HL-60 (cell line): ENCODE measurements around the gene C10orf143.

Experiments used
- DNase-seq, 2 experiments: peaks; one replicate each; pipeline ENCODE4 v3.0.0-alpha.2; 2010 to 2020; ENCODE audit warnings: low read depth in 1 of 2, low spot score in 1 of 2
- H3K27ac ChIP-seq: fragments of 250-450 bp; sonication (Bioruptor Pico); replicated peaks from 2 replicates; pipeline ENCODE4 v1.5.1; 2020; ENCODE audit warnings: mild to moderate bottlenecking, moderate library complexity
- H3K27me3 ChIP-seq: fragments of 250-450 bp; sonication (Bioruptor Pico); 2 replicates; pipeline ENCODE4 v1.5.1; 2021; ENCODE audit warnings: mild to moderate bottlenecking, moderate library complexity; ENCODE audit not compliant: insufficient read depth, poor library complexity, severe bottlenecking
- H3K4me3 ChIP-seq: replicated peaks from 2 replicates; pipeline ENCODE4 v1.5.1; 2011; ENCODE audit warnings: mild to moderate bottlenecking, control low read depth, low read length; ENCODE audit not compliant: insufficient read depth
- CTCF ChIP-seq: IDR thresholded peaks from one replicate; pipeline ENCODE4 v1.5.1; 2011; ENCODE audit warnings: low read length, control low read depth, inconsistent platforms; ENCODE audit not compliant: insufficient read depth
- GABPA ChIP-seq: IDR thresholded peaks from 2 replicates; pipeline ENCODE4 v1.6.1; 2012; ENCODE audit warnings: low read depth
- POLR2AphosphoS5 ChIP-seq: IDR thresholded peaks from 2 replicates; pipeline ENCODE4 v1.6.1; 2012; ENCODE audit warnings: low read depth
- REST ChIP-seq: IDR thresholded peaks from 2 replicates; pipeline ENCODE4 v1.6.1; 2012; ENCODE audit warnings: low read depth; ENCODE audit not compliant: insufficient replicate concordance
- SPI1 ChIP-seq: IDR thresholded peaks from 2 replicates; pipeline ENCODE4 v1.6.1; 2012; ENCODE audit warnings: low read depth, mild to moderate bottlenecking, borderline replicate concordance

Gene C10orf143

GRCh38 chr10:130022511-130023299 lies 87.9 kb downstream of the C10orf143 start:
- DNase-seq: no peak
- Histone ChIP-seq H3K4me3 (no peak overlapping the region), H3K27me3 (no peaks in the 10 kb centered on the region), H3K27ac (no peak overlapping the region)
- TF ChIP-seq REST (no peak), GABPA (no peak)

- TF ChIP-seq GABPA: no peak
- no peak for TF ChIP-seq CTCF
- TF ChIP-seq SPI1: no peak
- no peak for TF ChIP-seq POLR2AphosphoS5
- TF ChIP-seq REST: no peak
- H3K27me3 ChIP-seq: no peaks in the 10 kb centered on the region
Observed at GRCh38 chr10:130022086-130022485, 88.5 kb downstream of the C10orf143 start.

GRCh38 chr10:130021383-130021950 lies 89.2 kb downstream of the C10orf143 start:
- peak overlapping the region; percentile 51 for H3K27ac ChIP-seq
- H3K27me3 ChIP-seq: no peaks in the 10 kb centered on the region
- peak; percentile 61 to 67 for DNase-seq
- H3K4me3 ChIP-seq: no peak overlapping the region
- TF ChIP-seq REST (no peak), SPI1 (no peak), CTCF (no peak), GABPA (no peak), POLR2AphosphoS5 (no peak)

More at GRCh38 chr10:130022086-130022485, 88.5 kb downstream of the C10orf143 start:
- Histone ChIP-seq H3K4me3 (no peak overlapping the region), H3K27ac (no peak overlapping the region)
- DNase-seq: no peak
